Naive thymus-derived CD4-positive, alpha-beta T cell (primary cell): ENCODE measurements around the gene CCDC50. TPM values are rescaled to one million over a fixed set of nuclear protein-coding genes. Genes with fewer than 3 reads are reported as not detected.

Source experiments
- ATAC-seq: fragments of 150-1000 bp; cut with Tn5 transposase; 2 replicates; pipeline ENCODE4 v1.10.0; 2021; ENCODE audit warnings: mild to moderate bottlenecking, moderate library complexity
- CTCF ChIA-PET: fragments of 350-600 bp; sonication (Branson Sonifier 250); formaldehyde crosslinking; loops from one replicate; lab custom pipeline; 2021; ENCODE audit warnings: antibody characterized with exemption; lab: Charles Lee
- POLR2A ChIA-PET: fragments of 350-600 bp; sonication (Branson Sonifier 250); formaldehyde crosslinking; loops from one replicate; lab custom pipeline; 2021; ENCODE audit warnings: antibody characterized with exemption, inconsistent platforms; lab: Charles Lee
- DNase-seq, 9 donors: peaks; one replicate each; pipeline versions ENCODE4 v3.0.0 to v3.0.0-alpha.2; 2020 to 2022; ENCODE audit warnings: mixed read lengths in 1 of 9
- H3K27ac ChIP-seq: one replicate; pipeline ENCODE4 v1.7.0; 2013; ENCODE audit warnings: mild to moderate bottlenecking, low read depth, low read length, moderate library complexity
- H3K27me3 ChIP-seq, 2 donors: one replicate each; pipeline ENCODE4 v1.7.0; 2013; ENCODE audit warnings: low read length in 2 of 2, mild to moderate bottlenecking in 2 of 2, moderate library complexity in 2 of 2; ENCODE audit not compliant: control insufficient read depth in 2 of 2, insufficient read depth in 2 of 2
- H3K36me3 ChIP-seq, 3 experiments: 1 replicate in 2 of 3; 2 replicates in 1 of 3; pipeline ENCODE4 v1.7.0; 2013; ENCODE audit warnings: low read length in 3 of 3, mild to moderate bottlenecking in 3 of 3, moderate library complexity in 1 of 3; ENCODE audit not compliant: insufficient read depth in 3 of 3, control insufficient read depth in 2 of 3
- H3K4me1 ChIP-seq, 2 donors: one replicate each; pipeline ENCODE4 v1.7.0; 2013; ENCODE audit warnings: low read length in 2 of 2, mild to moderate bottlenecking in 2 of 2, moderate library complexity in 1 of 2; ENCODE audit not compliant: control insufficient read depth in 2 of 2, insufficient read depth in 2 of 2
- H3K4me3 ChIP-seq: 2 replicates; pipeline ENCODE4 v1.7.0; 2013; ENCODE audit warnings: mild to moderate bottlenecking, low read length
- H3K9me3 ChIP-seq, 3 experiments: 1 replicate in 2 of 3; 2 replicates in 1 of 3; pipeline ENCODE4 v1.7.0; 2013; ENCODE audit warnings: low read length in 3 of 3; ENCODE audit not compliant: control insufficient read depth in 2 of 3
- H3K27ac Mint-ChIP-seq, 9 donors: one replicate each; pipeline ENCODE4 v1.8.0; 2020 to 2022; ENCODE audit warnings: mixed read lengths in 9 of 9, mild to moderate bottlenecking in 8 of 9, moderate library complexity in 5 of 9, inconsistent platforms in 2 of 9
- H3K27me3 Mint-ChIP-seq, 5 donors: one replicate each; pipeline ENCODE4 v1.8.0; 2021 to 2022; ENCODE audit warnings: mixed read lengths in 5 of 5, mild to moderate bottlenecking in 1 of 5
- H3K36me3 Mint-ChIP-seq, 5 donors: one replicate each; pipeline ENCODE4 v1.8.0; 2020 to 2022; ENCODE audit warnings: mixed read lengths in 5 of 5, mild to moderate bottlenecking in 3 of 5, inconsistent platforms in 1 of 5
- H3K4me1 Mint-ChIP-seq, 7 donors: one replicate each; pipeline ENCODE4 v1.8.0; 2020 to 2022; ENCODE audit warnings: mixed read lengths in 7 of 7, mild to moderate bottlenecking in 3 of 7, inconsistent platforms in 1 of 7
- H3K4me3 Mint-ChIP-seq, 10 donors: one replicate each; pipeline ENCODE4 v1.8.0; 2020 to 2022; ENCODE audit warnings: mild to moderate bottlenecking in 10 of 10, mixed read lengths in 10 of 10, moderate library complexity in 6 of 10, inconsistent platforms in 2 of 10
- H3K9me3 Mint-ChIP-seq, 11 donors: one replicate each; pipeline ENCODE4 v1.8.0; 2020 to 2022; ENCODE audit warnings: mixed read lengths in 11 of 11, mild to moderate bottlenecking in 4 of 11, inconsistent platforms in 1 of 11, moderate library complexity in 1 of 11
- intact Hi-C, 2 donors: fragments of 100-400 bp; cut with micrococcal nuclease; formaldehyde crosslinking; loops; one replicate each; pipeline ENCODE4 v1.15.1; 2023
- polyA plus RNA-seq, 2 donors: library from polyadenylated mRNA; unstranded; fragments of 300-500 nt; fragmentation: Illumina TruSeq; gene quantifications; one replicate each; pipeline ENCODE4 v1.2.3, GENCODE V29; 2021
- total RNA-seq, 6 experiments: library from RNA in 5 of 6; stranded (reverse) in 5 of 6; gene quantifications; 1 replicate in 5 of 6; 2 replicates in 1 of 6; pipeline ENCODE4 v1.2.3 and lab custom pipeline; 2021 to 2026

The CCDC50 gene
- total and polyA plus RNA-seq, 7 experiments from 2014 or later, result 0.92 to 17.9 (median 2.0) TPM

- CTCF ChIA-PET, result no interaction called here
- Histone ChIP-seq H3K4me1 (no peaks in the 10 kb centered on the region), H3K27ac (no peak overlapping the region), H3K4me3 (no peak overlapping the region), H3K36me3 (no peaks in the 10 kb centered on the region), H3K9me3 (no peaks in the 10 kb centered on the region), H3K27me3 (no peaks in the 10 kb centered on the region)
- Mint-ChIP-seq H3K27me3 (no peaks in the 10 kb centered on the region), H3K9me3 (peaks cover 0 to 21% (median 3%) of the 10 kb centered on the region in 11 donors), H3K36me3 (no peaks in the 10 kb centered on the region), H3K4me3 (no peak overlapping the region), H3K27ac (no peak overlapping the region), H3K4me1 (peaks cover 0 to 1% (median 0%) of the 10 kb centered on the region in 7 donors)
- intact Hi-C loops, result no loop called here
- POLR2A ChIA-PET, result no interaction called here
- DNase-seq (no peak), ATAC-seq (no peak)
Measured at GRCh38 chr3:191431160-191431822, 102.1 kb downstream of the CCDC50 start.

GRCh38 chr3:191432162-191432561 is 103.0 kb downstream of the CCDC50 start:
- Mint-ChIP-seq H3K27me3 (no peaks in the 10 kb centered on the region), H3K4me1 (no peaks in the 10 kb centered on the region), H3K36me3 (no peaks in the 10 kb centered on the region), H3K4me3 (no peak overlapping the region), H3K9me3 (peaks cover 0 to 21% (median 3%) of the 10 kb centered on the region in 11 donors), H3K27ac (no peak overlapping the region)
- POLR2A ChIA-PET, result no interaction called here
- no peaks in the 10 kb centered on the region for H3K4me1 ChIP-seq
- no peaks in the 10 kb centered on the region for H3K27me3 ChIP-seq
- H3K36me3 ChIP-seq, result no peaks in the 10 kb centered on the region
- H3K9me3 ChIP-seq, result no peaks in the 10 kb centered on the region
- intact Hi-C loops, result no loop called here
- CTCF ChIA-PET, result no interaction called here
- H3K27ac ChIP-seq, result no peak overlapping the region
- no peak overlapping the region for H3K4me3 ChIP-seq
- no peak for ATAC-seq
- DNase-seq, result no peak

DNA sequence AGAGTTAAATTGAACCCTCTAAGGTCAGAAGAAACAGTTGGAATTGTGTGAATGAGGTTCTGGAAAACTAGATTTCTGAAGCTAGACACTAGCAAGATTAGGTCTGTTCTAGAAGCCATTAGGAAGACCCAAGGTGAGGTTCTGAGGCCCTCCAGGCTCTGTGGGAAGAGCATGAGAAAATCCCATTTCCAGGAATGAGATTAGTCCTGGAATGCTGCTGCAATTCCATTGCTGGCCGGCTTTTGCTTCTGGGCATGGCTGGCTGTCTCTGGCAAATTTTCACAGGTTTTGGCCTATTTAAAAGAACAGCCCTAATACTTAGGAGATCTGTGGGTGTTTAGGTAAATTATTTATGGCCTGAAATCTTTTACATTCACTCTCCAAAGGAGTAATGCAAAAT is 104.8 kb downstream of the CCDC50 start:
- no peak overlapping the region for H3K4me3 Mint-ChIP-seq

GRCh38 chr3:191435981-191436380 is 106.8 kb downstream of the CCDC50 start:
- Histone ChIP-seq H3K27ac (no peak overlapping the region), H3K4me3 (no peak overlapping the region), H3K9me3 (no peaks in the 10 kb centered on the region), H3K36me3 (no peaks in the 10 kb centered on the region), H3K4me1 (no peaks in the 10 kb centered on the region), H3K27me3 (no peaks in the 10 kb centered on the region)
- POLR2A ChIA-PET, result no interaction called here
- ATAC-seq, result no peak
- peaks cover 0 to 4% (median 0%) of the 10 kb centered on the region in 5 donors for H3K27me3 Mint-ChIP-seq
- no peaks in the 10 kb centered on the region for H3K36me3 Mint-ChIP-seq
- no peak overlapping the region for H3K4me3 Mint-ChIP-seq
- H3K27ac Mint-ChIP-seq, result no peak overlapping the region
- CTCF ChIA-PET, result no interaction called here
- intact Hi-C loops, result no loop called here
- H3K4me1 Mint-ChIP-seq, result no peaks in the 10 kb centered on the region
- peaks cover 0 to 14% (median 3%) of the 10 kb centered on the region in 11 donors for H3K9me3 Mint-ChIP-seq
- no peak for DNase-seq

More for the DNA sequence above, 104.8 kb downstream of the CCDC50 start:
- Mint-ChIP-seq H3K27ac (no peak overlapping the region), H3K27me3 (peaks cover 0 to 4% (median 0%) of the 10 kb centered on the region in 5 donors), H3K4me1 (no peaks in the 10 kb centered on the region), H3K9me3 (peaks cover 0 to 21% (median 3%) of the 10 kb centered on the region in 11 donors), H3K36me3 (no peaks in the 10 kb centered on the region)
- CTCF ChIA-PET, result no interaction called here
- no peaks in the 10 kb centered on the region for H3K27me3 ChIP-seq
- H3K9me3 ChIP-seq, result no peaks in the 10 kb centered on the region
- intact Hi-C loops, result no loop called here
- no peak overlapping the region for H3K27ac ChIP-seq
- ATAC-seq (no peak), DNase-seq (no peak)
- H3K4me3 ChIP-seq, result no peak overlapping the region
- H3K36me3 ChIP-seq, result no peaks in the 10 kb centered on the region
- no peaks in the 10 kb centered on the region for H3K4me1 ChIP-seq
- POLR2A ChIA-PET, result no interaction called here

DNA sequence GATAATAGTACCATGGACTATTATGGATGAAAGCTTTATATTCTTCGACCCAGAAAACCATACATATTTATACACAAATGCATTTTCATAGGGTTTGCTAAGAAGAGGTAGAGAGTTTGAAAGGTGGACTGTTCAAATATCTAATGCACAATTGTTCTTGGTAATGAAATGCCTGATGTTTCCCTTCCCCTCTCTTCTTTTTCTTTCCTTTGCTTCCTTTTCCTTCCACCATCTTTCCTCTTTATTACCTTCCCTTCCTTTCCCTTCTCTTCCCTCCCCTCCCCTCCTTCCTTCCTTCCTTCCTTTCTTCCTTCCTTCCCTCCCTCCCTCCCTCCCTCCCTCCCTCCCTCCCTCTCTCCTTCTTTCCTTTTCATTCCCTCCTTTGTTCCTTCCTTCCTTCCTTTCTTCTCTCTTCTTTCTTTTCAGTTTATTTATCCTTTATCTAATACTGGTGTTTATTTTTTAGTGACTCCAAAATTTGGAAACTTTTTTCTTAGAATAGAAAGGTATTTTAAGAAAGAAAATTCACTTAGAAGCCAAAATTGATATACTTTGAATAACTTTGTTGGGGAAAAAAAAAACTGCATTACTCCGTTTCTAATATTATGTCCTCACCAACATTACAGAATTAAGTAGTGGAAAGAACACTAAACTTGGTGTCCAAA is 109.1 kb downstream of the CCDC50 start:
- DNase-seq (no peak), ATAC-seq (no peak)
- Mint-ChIP-seq H3K4me1 (no peaks in the 10 kb centered on the region), H3K4me3 (no peak overlapping the region), H3K27ac (no peak overlapping the region), H3K27me3 (peaks cover 0 to 4% (median 0%) of the 10 kb centered on the region in 5 donors), H3K36me3 (no peaks in the 10 kb centered on the region), H3K9me3 (peaks cover 0 to 11% (median 1%) of the 10 kb centered on the region in 11 donors)
- intact Hi-C loops, result no loop called here
- no peak overlapping the region for H3K4me3 ChIP-seq
- CTCF ChIA-PET, result no interaction called here
- no peaks in the 10 kb centered on the region for H3K4me1 ChIP-seq
- H3K9me3 ChIP-seq, result no peaks in the 10 kb centered on the region
- POLR2A ChIA-PET, result no interaction called here
- no peak overlapping the region for H3K27ac ChIP-seq
- no peaks in the 10 kb centered on the region for H3K27me3 ChIP-seq
- H3K36me3 ChIP-seq, result no peaks in the 10 kb centered on the region

- no peaks in the 10 kb centered on the region for H3K9me3 ChIP-seq
- peaks cover 0 to 11% (median 1%) of the 10 kb centered on the region in 11 donors for H3K9me3 Mint-ChIP-seq
- H3K4me1 ChIP-seq, result no peaks in the 10 kb centered on the region
- H3K27ac ChIP-seq, result no peak overlapping the region
- no peak for DNase-seq
- intact Hi-C loops, result no loop called here
- no peak overlapping the region for H3K27ac Mint-ChIP-seq
- no peaks in the 10 kb centered on the region for H3K4me1 Mint-ChIP-seq
- peaks cover 0 to 4% (median 0%) of the 10 kb centered on the region in 5 donors for H3K27me3 Mint-ChIP-seq
- ChIA-PET CTCF (no interaction called here), POLR2A (no interaction called here)
- no peak overlapping the region for H3K4me3 Mint-ChIP-seq
- H3K27me3 ChIP-seq, result no peaks in the 10 kb centered on the region
- ATAC-seq, result no peak
- H3K36me3 ChIP-seq, result no peaks in the 10 kb centered on the region
- H3K36me3 Mint-ChIP-seq, result no peaks in the 10 kb centered on the region
- H3K4me3 ChIP-seq, result no peak overlapping the region
Measured at GRCh38 chr3:191440532-191440931, 111.3 kb downstream of the CCDC50 start.

- no peaks in the 10 kb centered on the region for H3K4me1 ChIP-seq
- DNase-seq (no peak), ATAC-seq (no peak)
- no peak overlapping the region for H3K27ac ChIP-seq
- intact Hi-C loops, result no loop called here
- no peaks in the 10 kb centered on the region for H3K27me3 ChIP-seq
- Mint-ChIP-seq H3K4me1 (no peaks in the 10 kb centered on the region), H3K9me3 (peaks cover 0 to 11% (median 1%) of the 10 kb centered on the region in 11 donors), H3K36me3 (no peaks in the 10 kb centered on the region), H3K27ac (no peak overlapping the region), H3K27me3 (peaks cover 0 to 4% (median 0%) of the 10 kb centered on the region in 5 donors), H3K4me3 (no peak overlapping the region)
- H3K36me3 ChIP-seq, result no peaks in the 10 kb centered on the region
- H3K4me3 ChIP-seq, result no peak overlapping the region
- no peaks in the 10 kb centered on the region for H3K9me3 ChIP-seq
- ChIA-PET POLR2A (no interaction called here), CTCF (no interaction called here)
Measured at GRCh38 chr3:191441687-191442086, 112.5 kb downstream of the CCDC50 start.
